Aortic smooth muscle cell (primary cell): ENCODE results near the gene ZNF521. TPM values are rescaled to one million over a fixed set of nuclear protein-coding genes. Genes with fewer than 3 reads are reported as not detected.

Source experiments
- total RNA-seq: library from RNA; depleted of rRNA; stranded (reverse); fragments of >200 nt; gene quantifications from 2 replicates; pipeline ENCODE4 v1.2.3, GENCODE V29; 2014

The ZNF521 gene
- 6.5 and 6.9 TPM in 2 replicates for total RNA-seq

DNA sequence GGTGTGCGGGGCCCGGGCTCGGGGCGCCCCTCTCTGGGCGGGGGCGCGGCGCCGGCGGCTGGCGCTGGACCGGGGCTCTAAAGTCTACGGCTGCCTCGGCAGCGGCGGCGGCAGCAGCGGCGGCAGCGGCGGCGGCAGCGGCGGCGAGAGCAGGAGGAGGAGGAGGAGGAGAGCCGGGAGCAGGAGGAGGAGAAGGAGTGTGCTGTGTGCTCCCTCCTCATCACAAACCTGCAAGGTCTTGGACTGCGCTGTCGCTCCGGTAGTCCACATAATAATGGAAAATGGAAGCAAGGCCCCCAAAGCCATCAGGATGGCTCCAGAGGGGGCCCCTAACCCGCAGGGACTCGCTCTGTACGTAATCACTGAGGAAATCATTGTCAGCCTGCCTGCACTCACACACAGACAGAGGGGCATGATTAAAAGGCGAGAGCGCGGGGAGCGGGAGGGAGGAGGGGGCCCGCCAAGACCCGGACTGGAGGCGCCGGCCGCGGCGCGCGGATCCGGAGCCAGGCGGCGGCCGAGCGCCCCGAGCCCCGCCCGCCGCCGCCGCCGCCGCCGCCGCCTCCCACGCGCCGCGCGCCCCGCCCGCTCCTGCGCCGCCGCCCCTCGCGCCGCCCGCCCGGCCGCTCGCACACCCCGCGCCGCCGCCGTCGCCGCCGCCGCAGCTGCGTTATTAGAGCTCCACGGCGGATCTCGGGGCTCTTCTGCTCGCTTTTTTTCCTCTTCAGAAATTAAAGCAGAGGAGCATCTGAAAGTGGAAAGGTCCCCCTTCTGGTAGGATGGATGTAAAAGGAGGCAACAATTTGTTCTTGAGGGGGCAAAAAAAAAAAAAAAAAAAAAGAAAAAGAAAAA lies at the start of gene ZNF521:
TSS of gene ZNF521 (minus strand) at position 390 of the 852 bp plus-strand sequence. CDS start 1,220 bp downstream, outside the sequence.

